Activated T-helper 2 cell treated with anti-CD3 and anti-CD28 coated beads, Interferon-gamma antibody, Interleukin-2, Interleukin-4, amounts not matched to agents 10 μg/mL and 5 μg/mL and 100 μg/mL, durations not matched to agents 14 hours and 24 hours and 36 hours (primary cell): ENCODE measurements around the gene STARD6. TPM values are rescaled to one million over a fixed set of nuclear protein-coding genes. Genes with fewer than 3 reads are reported as not detected.
"Not testable (repeated sequence)": the region's sequence is repeated elsewhere in the genome, so short reads cannot be mapped to it uniquely, and the experiment has no call there.

Experiments used
- DNase-seq: peaks from one replicate; pipeline ENCODE4 v3.0.0; 2021; ENCODE audit warnings: low spot score
- H3K27ac Mint-ChIP-seq: one replicate; pipeline ENCODE4 v1.8.0; 2021; ENCODE audit warnings: mixed read lengths
- H3K27me3 Mint-ChIP-seq: one replicate; pipeline ENCODE4 v1.8.0; 2021; ENCODE audit warnings: low read depth, mixed read lengths
- H3K36me3 Mint-ChIP-seq: one replicate; pipeline ENCODE4 v1.8.0; 2021; ENCODE audit warnings: low read depth, mixed read lengths
- H3K4me1 Mint-ChIP-seq: one replicate; pipeline ENCODE4 v1.8.0; 2021; ENCODE audit warnings: low read depth, mixed read lengths
- H3K4me3 Mint-ChIP-seq: one replicate; pipeline ENCODE4 v1.8.0; 2021; ENCODE audit warnings: low read depth, mild to moderate bottlenecking, moderate library complexity, mixed read lengths
- H3K9me3 Mint-ChIP-seq: one replicate; pipeline ENCODE4 v1.8.0; 2021; ENCODE audit warnings: mixed read lengths
- intact Hi-C: fragments of 100-400 bp; cut with micrococcal nuclease; formaldehyde crosslinking; loops from one replicate; pipeline ENCODE4 v1.15.1; 2023
- total RNA-seq: library from RNA; stranded (reverse); gene quantifications from 2 replicates; pipeline ENCODE4 v1.2.3, GENCODE V29; 2022

STARD6 gene
- total RNA-seq, 1 donor from 2014 or later: not detected

- Mint-ChIP-seq H3K27me3 (peaks cover 11% of the 10 kb centered on the region), H3K36me3 (no peaks in the 10 kb centered on the region), H3K9me3 (no peaks in the 10 kb centered on the region), H3K4me1 (no peaks in the 10 kb centered on the region), H3K27ac (no peak overlapping the region), H3K4me3 (no peak overlapping the region)
- no peak for DNase-seq
- intact Hi-C loops: no loop called here
These were observed 29.8 kb downstream of the STARD6 start for GRCh38 chr18:54327818-54328217.

- DNase-seq: no peak
- H3K4me1 Mint-ChIP-seq: peaks cover 4% of the 10 kb centered on the region
- H3K27ac Mint-ChIP-seq: no peak overlapping the region
- H3K27me3 Mint-ChIP-seq: peaks cover 9% of the 10 kb centered on the region
- H3K36me3 Mint-ChIP-seq: no peaks in the 10 kb centered on the region
- no peak overlapping the region for H3K4me3 Mint-ChIP-seq
- no peaks in the 10 kb centered on the region for H3K9me3 Mint-ChIP-seq
- intact Hi-C loops: no loop called here
These were observed 33.7 kb downstream of the STARD6 start for GRCh38 chr18:54323970-54324369.

GRCh38 chr18:54323561-54323960 is 34.1 kb downstream of the STARD6 start:
- Mint-ChIP-seq H3K27ac (no peak overlapping the region), H3K36me3 (no peaks in the 10 kb centered on the region), H3K4me3 (no peak overlapping the region), H3K27me3 (peaks cover 8% of the 10 kb centered on the region), H3K4me1 (peaks cover 4% of the 10 kb centered on the region), H3K9me3 (no peaks in the 10 kb centered on the region)
- intact Hi-C loops: no loop called here
- DNase-seq: no peak

GRCh38 chr18:54316071-54316820 is 41.4 kb downstream of the STARD6 start:
- no peaks in the 10 kb centered on the region for H3K9me3 Mint-ChIP-seq
- H3K4me3 Mint-ChIP-seq: no peak overlapping the region
- no peaks in the 10 kb centered on the region for H3K36me3 Mint-ChIP-seq
- no peak overlapping the region for H3K27ac Mint-ChIP-seq
- intact Hi-C loops: no loop called here
- H3K27me3 Mint-ChIP-seq: peaks cover 35% of the 10 kb centered on the region
- DNase-seq: no peak
- peaks cover 4% of the 10 kb centered on the region for H3K4me1 Mint-ChIP-seq

- H3K4me1 Mint-ChIP-seq, H3K36me3 Mint-ChIP-seq, H3K27ac Mint-ChIP-seq, intact Hi-C loops, H3K9me3 Mint-ChIP-seq, H3K4me3 Mint-ChIP-seq, DNase-seq: not testable (repeated sequence)
- peaks cover 25% of the 10 kb centered on the region for H3K27me3 Mint-ChIP-seq
These were observed 48.1 kb downstream of the STARD6 start for GRCh38 chr18:54309564-54309963.

- Mint-ChIP-seq H3K36me3 (no peaks in the 10 kb centered on the region), H3K4me1 (no peaks in the 10 kb centered on the region), H3K27ac (no peak overlapping the region), H3K9me3 (peaks cover 5% of the 10 kb centered on the region), H3K27me3 (peaks cover 7% of the 10 kb centered on the region), H3K4me3 (no peak overlapping the region)
- intact Hi-C loops: no loop called here
- DNase-seq: no peak
These were observed 54.2 kb downstream of the STARD6 start for GRCh38 chr18:54303408-54303807.

- H3K27ac Mint-ChIP-seq, H3K4me3 Mint-ChIP-seq, H3K9me3 Mint-ChIP-seq, H3K36me3 Mint-ChIP-seq, DNase-seq, intact Hi-C loops, H3K4me1 Mint-ChIP-seq, H3K27me3 Mint-ChIP-seq: not testable (repeated sequence)
These were observed 58.7 kb downstream of the STARD6 start for GRCh38 chr18:54298991-54299390.

GRCh38 chr18:54296062-54296461 is 61.6 kb downstream of the STARD6 start:
- intact Hi-C loops: no loop called here
- DNase-seq: no peak
- Mint-ChIP-seq H3K27me3 (no peaks in the 10 kb centered on the region), H3K4me3 (no peak overlapping the region), H3K27ac (no peak overlapping the region), H3K9me3 (peaks cover 8% of the 10 kb centered on the region), H3K4me1 (no peaks in the 10 kb centered on the region), H3K36me3 (peaks cover 15% of the 10 kb centered on the region)

GRCh38 chr18:54294274-54294673 is 63.4 kb downstream of the STARD6 start:
- H3K4me1 Mint-ChIP-seq: no peaks in the 10 kb centered on the region
- intact Hi-C loops: no loop called here
- H3K27ac Mint-ChIP-seq: no peak overlapping the region

GRCh38 chr18:54284981-54285785 is 72.5 kb downstream of the STARD6 start:
- peaks cover 9% of the 10 kb centered on the region for H3K9me3 Mint-ChIP-seq
- peaks cover 68% of the 10 kb centered on the region for H3K36me3 Mint-ChIP-seq
- peaks cover 34% of the 10 kb centered on the region for H3K4me1 Mint-ChIP-seq
- H3K4me3 Mint-ChIP-seq: no peak overlapping the region
- no peaks in the 10 kb centered on the region for H3K27me3 Mint-ChIP-seq
- DNase-seq: peak; percentile 44
- H3K27ac Mint-ChIP-seq: peak overlapping the region; percentile 79
- intact Hi-C loops: loop anchor here (1.0 to 2.0 kb wide), 10 partner anchors 16 to 428 kb away; partner anchors contain the start of genes C18orf54, MBD2, POLI and STARD6

More at GRCh38 chr18:54294274-54294673, 63.4 kb downstream of the STARD6 start:
- H3K36me3 Mint-ChIP-seq: peaks cover 30% of the 10 kb centered on the region
- no peak for DNase-seq
- no peak overlapping the region for H3K4me3 Mint-ChIP-seq
- no peaks in the 10 kb centered on the region for H3K27me3 Mint-ChIP-seq
- peaks cover 5% of the 10 kb centered on the region for H3K9me3 Mint-ChIP-seq

GRCh38 chr18:54284535-54284934 is 73.1 kb downstream of the STARD6 start:
- H3K4me3 Mint-ChIP-seq: no peak overlapping the region
- DNase-seq: no peak
- intact Hi-C loops: loop anchor here (2.0 kb wide), 2 partner anchors 72 to 428 kb away; partner anchors contain the start of genes C18orf54 and STARD6
- H3K36me3 Mint-ChIP-seq: peaks cover 67% of the 10 kb centered on the region
- H3K27ac Mint-ChIP-seq: peak overlapping the region; percentile 79
- peaks cover 39% of the 10 kb centered on the region for H3K4me1 Mint-ChIP-seq
- peaks cover 9% of the 10 kb centered on the region for H3K9me3 Mint-ChIP-seq
- H3K27me3 Mint-ChIP-seq: no peaks in the 10 kb centered on the region

- peaks cover 37% of the 10 kb centered on the region for H3K4me1 Mint-ChIP-seq
- no peak for DNase-seq
- no peak overlapping the region for H3K27ac Mint-ChIP-seq
- no peak overlapping the region for H3K4me3 Mint-ChIP-seq
- intact Hi-C loops: no loop called here
- no peaks in the 10 kb centered on the region for H3K27me3 Mint-ChIP-seq
- peaks cover 64% of the 10 kb centered on the region for H3K36me3 Mint-ChIP-seq
- H3K9me3 Mint-ChIP-seq: no peaks in the 10 kb centered on the region
These were observed 77.5 kb downstream of the STARD6 start for GRCh38 chr18:54280220-54280569.
